Osteoblast (primary cell): ENCODE results near the gene DGKA. TPM values are rescaled to one million over a fixed set of nuclear protein-coding genes. Genes with fewer than 3 reads are reported as not detected.

ENCODE experiments used
- DNase-seq: peaks from one replicate; pipeline ENCODE4 v3.0.0; 2011; ENCODE audit warnings: low spot score, mixed read lengths; ENCODE audit not compliant: insufficient read length; ENCODE audit errors: missing footprints
- H2AFZ ChIP-seq: 2 replicates; pipeline ENCODE4 v1.6.0; 2011; ENCODE audit warnings: mild to moderate bottlenecking, low read length
- H3K27ac ChIP-seq: 2 replicates; pipeline ENCODE4 v1.5.1; 2011; ENCODE audit warnings: mild to moderate bottlenecking, low read depth, low read length, moderate library complexity
- H3K27me3 ChIP-seq: 2 replicates; pipeline ENCODE4 v1.6.0; 2012; ENCODE audit warnings: mild to moderate bottlenecking, control low read depth, inconsistent platforms, low read length, moderate library complexity; ENCODE audit not compliant: insufficient read depth
- H3K36me3 ChIP-seq: 2 replicates; pipeline ENCODE4 v1.5.1; 2011; ENCODE audit warnings: mild to moderate bottlenecking, low read length, control low read depth, moderate library complexity; ENCODE audit not compliant: insufficient read depth
- H3K4me1 ChIP-seq: 2 replicates; pipeline ENCODE4 v1.5.1; 2011; ENCODE audit warnings: mild to moderate bottlenecking, low read length, control low read depth, moderate library complexity; ENCODE audit not compliant: insufficient read depth
- H3K4me2 ChIP-seq: 2 replicates; pipeline ENCODE4 v1.6.0; 2011; ENCODE audit warnings: mild to moderate bottlenecking, low read length; ENCODE audit not compliant: insufficient read depth
- H3K4me3 ChIP-seq: fragments of 200-600 bp; sonication (generic); 3 replicates; pipeline ENCODE4 v1.5.1; 2012; ENCODE audit warnings: mild to moderate bottlenecking, low read length, inconsistent platforms; ENCODE audit not compliant: insufficient read depth
- H3K79me2 ChIP-seq: 2 replicates; pipeline ENCODE4 v1.6.0; 2012; ENCODE audit warnings: mild to moderate bottlenecking, low read length, control low read depth, inconsistent platforms; ENCODE audit not compliant: insufficient read depth
- H3K9me3 ChIP-seq: 2 replicates; pipeline ENCODE4 v1.5.1; 2011; ENCODE audit warnings: low read depth, low read length, control low read depth
- H4K20me1 ChIP-seq: 2 replicates; pipeline ENCODE4 v1.6.0; 2012; ENCODE audit warnings: mild to moderate bottlenecking, low read length, control low read depth; ENCODE audit not compliant: insufficient read depth
- total RNA-seq: library from RNA; depleted of rRNA; stranded (reverse); fragments of >200 nt; gene quantifications from 2 replicates; pipeline ENCODE4 v1.2.3, GENCODE V29; 2012
- TF ChIP-seq, protein P1 (sequence below): IDR thresholded peaks from 2 replicates; pipeline ENCODE4 v1.5.1; 2011; ENCODE audit warnings: mild to moderate bottlenecking, low read depth, low read length, moderate library complexity; ENCODE audit errors: extremely low read depth

DGKA gene
- total RNA-seq, 1 donor: 32.6 TPM

- H3K9me3 ChIP-seq: no peaks in the 10 kb centered on the region
- no peaks in the 10 kb centered on the region for H3K36me3 ChIP-seq
- no peak overlapping the region for H2AFZ ChIP-seq
- peaks cover 18% of the 10 kb centered on the region for H3K4me1 ChIP-seq
- DNase-seq: no peak
- H3K27ac ChIP-seq: no peak overlapping the region
- TF ChIP-seq, protein P1, sequence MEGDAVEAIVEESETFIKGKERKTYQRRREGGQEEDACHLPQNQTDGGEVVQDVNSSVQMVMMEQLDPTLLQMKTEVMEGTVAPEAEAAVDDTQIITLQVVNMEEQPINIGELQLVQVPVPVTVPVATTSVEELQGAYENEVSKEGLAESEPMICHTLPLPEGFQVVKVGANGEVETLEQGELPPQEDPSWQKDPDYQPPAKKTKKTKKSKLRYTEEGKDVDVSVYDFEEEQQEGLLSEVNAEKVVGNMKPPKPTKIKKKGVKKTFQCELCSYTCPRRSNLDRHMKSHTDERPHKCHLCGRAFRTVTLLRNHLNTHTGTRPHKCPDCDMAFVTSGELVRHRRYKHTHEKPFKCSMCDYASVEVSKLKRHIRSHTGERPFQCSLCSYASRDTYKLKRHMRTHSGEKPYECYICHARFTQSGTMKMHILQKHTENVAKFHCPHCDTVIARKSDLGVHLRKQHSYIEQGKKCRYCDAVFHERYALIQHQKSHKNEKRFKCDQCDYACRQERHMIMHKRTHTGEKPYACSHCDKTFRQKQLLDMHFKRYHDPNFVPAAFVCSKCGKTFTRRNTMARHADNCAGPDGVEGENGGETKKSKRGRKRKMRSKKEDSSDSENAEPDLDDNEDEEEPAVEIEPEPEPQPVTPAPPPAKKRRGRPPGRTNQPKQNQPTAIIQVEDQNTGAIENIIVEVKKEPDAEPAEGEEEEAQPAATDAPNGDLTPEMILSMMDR: no peak
- H3K4me2 ChIP-seq: no peak overlapping the region
- H3K79me2 ChIP-seq: peaks cover 20% of the 10 kb centered on the region
- no peaks in the 10 kb centered on the region for H3K27me3 ChIP-seq
- no peak overlapping the region for H3K4me3 ChIP-seq
- no peaks in the 10 kb centered on the region for H4K20me1 ChIP-seq
Observed at GRCh38 chr12:55963760-55964159, 32.8 kb downstream of the DGKA start.

DNA sequence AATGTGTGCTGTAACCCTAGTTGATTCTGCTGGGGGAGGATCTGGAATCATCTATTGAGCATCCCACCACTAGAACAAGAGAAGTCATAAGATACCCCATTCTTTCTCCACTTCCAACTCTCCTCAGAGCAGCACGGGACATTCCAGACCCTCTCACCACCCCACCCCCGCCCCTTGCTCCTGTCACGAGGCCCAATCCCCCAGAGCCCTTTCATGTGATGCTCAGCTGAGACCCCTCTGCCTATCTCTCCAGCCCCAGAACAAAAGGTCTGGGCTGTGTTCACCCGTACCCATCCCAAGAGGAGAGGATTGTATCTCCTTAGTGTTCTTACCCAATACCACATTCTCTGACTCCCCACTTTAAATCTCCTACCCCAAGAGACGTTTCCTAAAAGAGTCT is 34.3 kb downstream of the DGKA start:
- Histone ChIP-seq H3K4me1 (peaks cover 18% of the 10 kb centered on the region), H3K4me2 (no peak overlapping the region), H3K79me2 (peaks cover 22% of the 10 kb centered on the region), H3K9me3 (no peaks in the 10 kb centered on the region), H3K27me3 (no peaks in the 10 kb centered on the region), H3K4me3 (no peak overlapping the region), H3K36me3 (no peaks in the 10 kb centered on the region), H2AFZ (no peak overlapping the region), H3K27ac (no peak overlapping the region), H4K20me1 (no peaks in the 10 kb centered on the region)
- no peak for DNase-seq
- TF ChIP-seq, protein P1: no peak

DNA sequence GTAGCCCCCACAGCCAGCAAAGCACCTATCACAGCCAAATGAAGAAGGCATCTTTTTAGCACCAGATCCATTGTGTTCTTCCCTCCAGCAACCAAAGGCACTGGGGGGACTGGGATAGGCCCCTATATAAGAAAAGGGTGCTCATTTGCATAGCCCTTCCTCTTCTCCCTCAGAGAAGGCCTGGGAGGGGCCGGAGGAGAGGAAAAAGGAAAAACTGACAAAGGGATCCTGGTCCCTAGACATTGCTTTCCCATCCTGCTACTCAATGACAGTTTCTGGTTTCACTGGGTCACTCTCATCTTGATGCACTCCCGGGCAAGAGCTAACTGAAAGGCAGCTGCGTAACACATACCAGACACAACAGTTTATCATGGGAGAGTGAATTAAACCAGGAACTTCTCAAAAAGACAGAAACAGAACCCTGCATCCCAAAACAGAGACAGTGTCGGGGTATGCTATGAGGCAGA is 35.0 kb downstream of the DGKA start, which contains the start of gene PMEL:
TSS of gene PMEL (minus strand) at position 102 of the 467 bp plus-strand sequence. CDS start at position 71, 31 bp downstream.
- Histone ChIP-seq H3K4me3 (peak within 1 kb of the TSS; percentile 98), H3K36me3 (no peaks in the 10 kb centered on the region), H3K4me2 (peak within 1 kb of the TSS; percentile 97), H3K79me2 (peaks cover 22% of the 10 kb centered on the region), H3K9me3 (no peaks in the 10 kb centered on the region), H3K4me1 (peaks cover 18% of the 10 kb centered on the region), H3K27ac (peak within 1 kb of the TSS; percentile 83), H3K27me3 (no peaks in the 10 kb centered on the region), H2AFZ (peak within 1 kb of the TSS; percentile 98), H4K20me1 (no peaks in the 10 kb centered on the region)
- peak; percentile 75 for DNase-seq
- TF ChIP-seq, protein P1: no peak

- no peaks in the 10 kb centered on the region for H3K27me3 ChIP-seq
- H3K9me3 ChIP-seq: no peaks in the 10 kb centered on the region
- peak within 1 kb of the TSS; percentile 83 for H3K27ac ChIP-seq
- peaks cover 22% of the 10 kb centered on the region for H3K4me1 ChIP-seq
- peak; percentile 97 for DNase-seq
- H4K20me1 ChIP-seq: no peaks in the 10 kb centered on the region
- peak within 1 kb of the TSS; percentile 97 for H3K4me2 ChIP-seq
- peak within 1 kb of the TSS; percentile 98 for H3K4me3 ChIP-seq
- TF ChIP-seq, protein P1: no peak
- H2AFZ ChIP-seq: peak within 1 kb of the TSS; percentile 98
- peaks cover 22% of the 10 kb centered on the region for H3K79me2 ChIP-seq
- H3K36me3 ChIP-seq: no peaks in the 10 kb centered on the region
Observed at GRCh38 chr12:55966408-55967281, 35.7 kb downstream of the DGKA start, which contains the start of gene CDK2. CDK2 (plus strand) TSS chr12:55966830; CDS start chr12:55967009, 179 bp downstream.
